D341Med (cell line): ENCODE results near the gene RUNX2.

Experiments used
- DNase-seq: peaks from one replicate; pipeline ENCODE4 v3.0.0; 2012; ENCODE audit warnings: low spot score

RUNX2 gene

DNA sequence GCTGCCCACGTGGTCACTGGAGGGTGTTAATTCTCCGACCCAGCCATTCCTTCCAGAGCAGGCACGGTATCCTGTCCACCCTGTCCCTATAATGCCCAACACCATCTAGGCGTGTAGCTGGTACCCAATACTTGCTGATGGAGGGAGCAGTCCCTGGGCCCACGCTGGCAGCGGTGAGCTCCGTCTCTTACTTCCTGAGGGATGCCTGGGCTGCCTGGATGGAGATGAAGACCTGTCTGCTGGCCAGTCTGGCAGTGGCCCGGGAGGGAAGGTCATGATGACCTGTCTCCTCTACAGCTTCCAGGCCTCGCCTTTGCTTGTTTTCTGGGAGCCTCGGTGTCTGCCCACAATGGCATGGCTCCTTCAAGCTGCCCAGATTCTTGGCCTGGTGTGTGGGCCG is 347.5 kb downstream of the RUNX2 start:
- DNase-seq, result no peak

DNA sequence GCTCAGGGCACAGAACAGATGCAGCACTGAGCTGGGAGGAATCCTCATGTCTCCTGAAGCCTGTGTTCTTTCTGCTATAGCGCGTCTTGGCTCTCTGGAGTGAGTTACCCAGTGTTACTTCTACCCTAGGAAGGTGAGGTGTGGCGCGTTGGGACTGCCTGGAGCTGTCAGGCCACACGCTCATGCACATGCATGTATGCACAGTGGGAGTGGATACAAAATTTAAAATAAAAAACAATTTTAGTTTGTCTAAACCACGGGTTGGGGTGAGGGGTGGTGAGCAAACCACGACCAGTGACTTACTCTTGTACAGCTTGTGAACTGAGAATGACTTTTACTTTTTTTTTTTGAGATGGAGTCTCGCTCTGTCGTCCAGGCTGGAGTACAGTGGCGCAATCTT is 348.2 kb downstream of the RUNX2 start:
- DNase-seq, result no peak

DNA sequence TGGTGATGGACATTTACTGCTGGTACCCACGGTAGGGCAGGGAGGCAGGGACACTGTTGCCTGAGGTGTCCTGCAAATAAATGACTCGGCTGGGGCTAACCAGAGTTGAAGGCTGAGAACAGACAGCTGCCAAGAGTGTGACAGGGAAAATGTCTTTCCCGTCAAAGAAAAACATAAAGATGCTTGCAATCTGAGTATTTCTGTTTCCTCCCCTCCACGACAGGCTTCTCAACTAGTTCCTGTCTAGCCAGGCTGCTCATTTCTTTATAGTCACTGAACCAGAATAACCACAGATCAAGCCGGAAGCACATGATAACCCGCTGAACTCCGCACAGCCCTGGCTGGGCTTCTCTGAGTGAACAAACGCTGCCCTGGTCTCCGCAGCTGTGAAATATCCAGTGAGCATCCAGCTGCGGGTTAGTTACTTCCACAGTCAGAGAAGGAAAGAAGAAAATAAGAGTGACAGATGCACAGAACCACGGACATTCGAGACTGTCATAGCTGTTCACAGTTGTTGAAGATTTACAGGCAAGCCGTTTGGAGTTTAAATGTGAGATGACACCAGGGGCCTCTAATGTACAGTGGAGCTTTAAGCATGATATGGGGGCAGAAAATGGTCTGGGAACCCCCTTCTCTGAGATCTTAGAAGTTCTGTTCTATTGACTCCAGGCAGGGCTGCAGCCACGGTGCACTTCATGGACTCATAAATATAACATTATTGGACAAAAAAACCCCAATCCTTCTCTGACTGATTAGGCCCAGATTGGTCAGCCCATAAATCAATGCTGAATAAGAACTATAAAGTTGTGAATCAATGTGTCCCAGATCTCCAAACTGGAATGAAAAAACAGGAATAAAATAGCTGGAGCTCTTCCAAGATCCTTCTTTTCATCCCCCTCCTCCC is 349.5 kb downstream of the RUNX2 start:
- no peak for DNase-seq

DNA sequence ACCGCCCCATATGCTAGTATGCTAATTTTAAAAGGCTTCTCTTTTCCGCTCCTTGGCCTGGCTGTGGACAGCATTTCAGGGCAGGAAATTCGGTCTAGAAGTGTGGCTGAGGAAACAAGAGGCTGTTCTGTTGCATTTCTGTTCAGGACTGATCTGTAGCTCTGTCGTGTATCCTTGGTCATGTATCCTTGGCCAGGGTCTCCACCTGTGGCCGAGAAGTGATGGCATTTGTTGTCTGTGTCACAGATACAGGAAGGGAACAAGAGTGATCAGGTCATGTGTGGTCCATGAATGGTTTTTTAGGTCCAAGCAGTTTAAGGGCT is 350.1 kb downstream of the RUNX2 start:
- no peak for DNase-seq

- no peak for DNase-seq
Measured at GRCh38 chr6:45679163-45679562, 351.0 kb downstream of the RUNX2 start.

DNA sequence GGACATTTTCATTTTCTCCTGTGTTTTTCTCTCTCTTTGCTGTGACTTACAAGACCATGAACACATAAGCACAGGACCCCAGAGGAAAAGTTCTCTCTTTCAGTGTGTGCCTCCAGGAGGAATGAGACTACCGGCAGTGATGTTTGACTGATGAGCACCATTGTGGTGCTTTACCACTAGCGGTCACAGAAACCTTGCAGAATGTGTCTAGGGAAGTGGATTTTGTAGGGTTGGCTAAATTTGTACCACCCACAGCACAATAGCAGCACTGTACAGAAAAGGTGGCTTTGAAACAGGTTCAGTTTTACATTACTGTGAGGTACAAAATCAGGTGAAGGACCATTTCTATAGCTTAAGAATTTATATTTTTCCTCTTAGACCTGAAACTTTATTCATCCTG is 351.5 kb downstream of the RUNX2 start:
- no peak for DNase-seq

DNA sequence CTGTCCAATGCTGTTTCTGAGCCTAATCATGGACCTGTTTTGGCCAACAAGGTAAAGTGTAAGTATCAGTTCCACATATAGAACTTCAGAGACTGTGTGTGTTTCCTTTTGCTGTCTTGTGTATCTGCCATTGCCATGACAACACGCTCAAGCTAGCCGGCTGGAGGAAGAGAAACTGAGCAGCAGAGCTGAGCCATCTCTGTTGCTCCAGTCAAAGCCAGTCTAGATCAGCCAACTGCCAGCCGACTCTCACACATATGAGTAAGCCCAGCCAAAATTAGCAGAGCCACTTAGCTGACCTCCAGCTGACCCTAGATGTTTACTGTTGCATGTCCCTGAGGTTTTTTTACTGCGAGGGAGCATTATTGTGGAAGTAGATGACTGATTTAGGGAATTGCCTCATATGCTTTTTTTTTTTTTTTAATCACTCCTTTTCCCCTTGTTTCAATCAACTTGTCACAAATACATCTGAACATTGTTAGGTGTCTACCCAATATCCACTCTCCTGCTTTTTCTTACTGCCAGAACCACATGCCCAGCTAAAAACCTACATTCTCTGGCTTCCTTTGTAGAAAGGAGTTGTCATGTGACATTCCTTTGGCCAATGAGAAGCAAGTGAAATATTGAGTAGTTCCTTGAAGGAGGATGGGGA is 353.9 kb downstream of the RUNX2 start:
- no peak for DNase-seq

GRCh38 chr6:45684476-45684875 is 356.3 kb downstream of the RUNX2 start:
- DNase-seq, result no peak

DNA sequence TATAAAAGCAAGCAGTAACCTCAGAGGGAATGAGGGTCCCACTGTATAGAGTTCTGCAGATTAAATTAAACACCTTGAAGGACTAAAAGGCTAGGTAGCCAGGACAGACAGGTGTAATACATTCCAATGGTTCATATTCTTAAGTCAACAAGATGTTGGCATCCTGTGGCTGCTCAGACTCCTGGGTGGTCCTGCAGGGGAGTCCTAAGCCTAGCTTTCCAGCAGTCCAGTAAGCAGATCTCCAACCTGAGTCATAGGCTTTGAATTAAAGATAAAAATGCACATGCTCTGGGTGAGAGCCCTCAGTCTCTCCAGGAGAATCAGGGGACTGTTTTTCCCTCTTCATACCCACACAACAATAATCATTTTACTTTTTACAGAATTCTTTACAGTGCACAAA is 356.9 kb downstream of the RUNX2 start:
- no peak for DNase-seq

DNA sequence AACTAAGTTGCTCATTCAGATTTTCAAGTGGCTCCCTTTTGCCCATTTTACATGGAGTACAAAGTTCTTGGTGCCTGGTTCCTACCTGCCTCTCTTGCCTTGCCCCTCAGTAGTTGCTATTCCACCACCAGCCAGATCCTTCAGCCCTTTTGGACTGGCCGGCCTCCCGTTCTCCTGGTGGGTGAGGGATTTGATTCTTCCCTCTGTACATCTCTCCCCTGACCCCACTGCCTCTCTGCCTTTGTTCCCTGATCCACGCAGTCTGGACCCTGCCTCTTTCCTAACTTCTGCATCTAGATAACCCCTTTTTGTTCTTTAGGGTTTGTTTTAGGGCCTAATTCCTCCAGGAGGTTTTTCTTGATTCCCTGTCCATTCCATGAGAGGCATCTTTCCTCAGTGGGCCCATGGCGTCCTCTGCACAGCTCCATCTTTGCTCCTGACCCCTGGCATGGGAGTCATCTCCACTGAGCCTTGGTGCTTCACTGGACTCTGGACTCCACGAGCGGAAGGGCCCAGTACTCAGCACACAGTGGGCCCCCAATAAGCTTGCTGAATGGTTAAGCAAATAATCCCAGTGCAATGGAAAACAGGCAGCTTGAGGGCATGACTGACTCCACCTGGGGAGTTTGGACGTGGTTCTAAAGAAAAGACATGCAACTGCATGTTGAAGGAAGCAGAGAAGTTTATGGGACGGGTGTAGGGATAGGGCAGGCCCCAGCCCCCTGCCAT is 358.9 kb downstream of the RUNX2 start:
- no peak for DNase-seq

DNA sequence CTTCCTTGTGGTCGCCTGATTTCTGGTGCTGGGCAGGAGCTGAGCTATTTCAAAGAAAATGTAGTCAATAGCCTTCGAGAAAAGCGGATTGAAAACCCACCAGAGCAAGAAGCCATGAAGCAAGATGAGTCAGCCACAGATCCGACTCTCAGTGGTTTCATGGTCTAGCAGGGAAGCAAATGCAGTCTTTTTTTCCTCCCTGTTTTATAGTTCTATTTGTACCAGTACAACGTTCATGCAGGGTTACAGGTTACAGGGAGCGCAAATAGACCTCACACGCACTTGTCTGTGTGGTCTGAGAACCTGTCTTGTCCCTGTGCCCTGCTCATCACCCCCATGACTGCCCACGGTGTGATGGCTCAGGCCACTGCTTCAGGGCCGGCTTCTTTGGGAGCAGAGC is 359.4 kb downstream of the RUNX2 start:
- no peak for DNase-seq

GRCh38 chr6:45688180-45688579 is 360.1 kb downstream of the RUNX2 start:
- no peak for DNase-seq

GRCh38 chr6:45689926-45690615 is 361.9 kb downstream of the RUNX2 start:
- DNase-seq, result no peak

GRCh38 chr6:45690846-45691245 is 362.7 kb downstream of the RUNX2 start:
- DNase-seq, result no peak

DNA sequence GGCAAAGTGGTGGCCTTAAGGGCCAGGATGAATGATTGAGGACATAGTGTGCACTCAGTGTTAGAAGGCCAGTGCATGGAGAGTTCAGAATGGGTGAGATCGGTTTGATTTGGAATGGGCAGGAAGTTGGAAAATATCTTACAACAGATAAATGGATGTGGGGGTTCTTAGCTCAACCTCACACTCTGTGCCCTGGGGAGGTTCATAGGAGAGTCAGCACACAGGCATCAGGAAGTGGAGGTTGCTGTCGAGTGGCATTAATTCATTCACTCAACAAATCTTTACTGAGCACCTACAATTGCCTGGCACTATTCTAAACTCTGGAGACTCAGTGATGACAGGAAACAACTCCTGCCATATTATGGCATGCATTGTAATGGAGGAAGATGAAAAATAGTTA is 363.3 kb downstream of the RUNX2 start:
- no peak for DNase-seq

- DNase-seq, result no peak
Measured at GRCh38 chr6:45692021-45692420, 363.9 kb downstream of the RUNX2 start.

- DNase-seq, result no peak
Measured at GRCh38 chr6:45696738-45697137, 368.6 kb downstream of the RUNX2 start.

- no peak for DNase-seq
Measured at GRCh38 chr6:45697605-45698004, 369.5 kb downstream of the RUNX2 start.

GRCh38 chr6:45698046-45698445 is 369.9 kb downstream of the RUNX2 start:
- DNase-seq, result no peak

DNA sequence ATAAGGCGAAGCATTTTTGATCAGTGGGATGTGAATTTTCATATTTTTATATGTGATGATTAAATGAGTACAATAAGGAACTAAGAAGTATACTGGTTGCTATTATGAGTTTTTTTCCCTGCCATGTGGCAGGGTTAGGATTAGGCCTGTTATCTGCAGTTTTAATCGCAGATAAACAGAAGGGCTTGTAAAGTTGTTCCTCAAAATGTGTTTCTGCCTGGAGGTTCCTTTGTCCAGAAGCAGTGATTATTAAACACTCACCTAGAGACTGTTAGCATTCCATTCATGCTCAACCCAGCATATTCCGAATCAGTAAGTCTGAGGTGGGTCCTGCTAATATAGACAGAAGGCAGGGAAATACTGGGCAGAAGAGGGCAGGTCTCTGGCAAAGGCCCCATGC is 371.5 kb downstream of the RUNX2 start:
- no peak for DNase-seq

DNA sequence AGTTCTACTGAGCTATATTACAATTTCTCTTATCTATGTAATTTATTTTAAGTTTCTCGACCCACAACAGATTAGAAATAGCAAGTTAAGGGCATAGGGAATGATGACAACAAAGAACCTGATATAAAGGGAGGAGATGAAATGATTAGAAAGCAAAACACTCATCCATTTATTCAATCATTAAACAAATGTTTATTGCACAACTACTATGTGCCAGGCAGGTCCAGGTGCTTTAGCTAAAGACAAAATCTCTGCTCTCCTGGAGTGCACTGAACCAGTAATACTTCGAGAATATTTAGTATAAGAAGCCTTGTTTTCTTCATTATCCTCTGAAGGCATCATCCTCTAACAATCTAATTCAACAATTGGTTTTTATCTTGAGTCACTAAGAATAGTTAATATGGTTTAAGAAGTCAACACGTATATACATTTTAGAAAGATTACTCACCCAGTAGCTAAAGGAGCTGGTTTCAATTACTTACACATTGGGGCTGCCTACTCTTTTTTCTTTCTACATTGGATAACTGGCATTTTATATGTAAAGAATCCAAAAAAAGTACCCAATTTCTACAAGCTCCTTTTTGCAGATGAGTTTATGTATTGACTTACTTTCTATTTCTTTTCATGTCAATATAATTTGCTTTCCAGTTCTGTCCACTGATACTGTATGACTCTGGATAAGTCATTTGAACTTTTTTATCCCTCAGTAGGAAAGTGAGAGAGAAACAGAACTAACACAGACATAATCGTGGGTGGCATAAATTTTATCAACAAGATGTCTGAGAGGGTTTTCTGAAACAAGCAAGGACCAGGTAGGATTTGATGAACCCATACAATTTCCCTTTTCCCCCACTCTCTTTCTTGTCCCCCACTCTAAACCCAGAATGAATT is 375.0 kb downstream of the RUNX2 start:
- no peak for DNase-seq
